ENCODE results near the gene OGT. TPM values are rescaled to one million over a fixed set of nuclear protein-coding genes. Genes with fewer than 3 reads are reported as not detected.

Gene OGT
- total RNA-seq, 1 donor from 2014 or later: 96.4 TPM

DNA sequence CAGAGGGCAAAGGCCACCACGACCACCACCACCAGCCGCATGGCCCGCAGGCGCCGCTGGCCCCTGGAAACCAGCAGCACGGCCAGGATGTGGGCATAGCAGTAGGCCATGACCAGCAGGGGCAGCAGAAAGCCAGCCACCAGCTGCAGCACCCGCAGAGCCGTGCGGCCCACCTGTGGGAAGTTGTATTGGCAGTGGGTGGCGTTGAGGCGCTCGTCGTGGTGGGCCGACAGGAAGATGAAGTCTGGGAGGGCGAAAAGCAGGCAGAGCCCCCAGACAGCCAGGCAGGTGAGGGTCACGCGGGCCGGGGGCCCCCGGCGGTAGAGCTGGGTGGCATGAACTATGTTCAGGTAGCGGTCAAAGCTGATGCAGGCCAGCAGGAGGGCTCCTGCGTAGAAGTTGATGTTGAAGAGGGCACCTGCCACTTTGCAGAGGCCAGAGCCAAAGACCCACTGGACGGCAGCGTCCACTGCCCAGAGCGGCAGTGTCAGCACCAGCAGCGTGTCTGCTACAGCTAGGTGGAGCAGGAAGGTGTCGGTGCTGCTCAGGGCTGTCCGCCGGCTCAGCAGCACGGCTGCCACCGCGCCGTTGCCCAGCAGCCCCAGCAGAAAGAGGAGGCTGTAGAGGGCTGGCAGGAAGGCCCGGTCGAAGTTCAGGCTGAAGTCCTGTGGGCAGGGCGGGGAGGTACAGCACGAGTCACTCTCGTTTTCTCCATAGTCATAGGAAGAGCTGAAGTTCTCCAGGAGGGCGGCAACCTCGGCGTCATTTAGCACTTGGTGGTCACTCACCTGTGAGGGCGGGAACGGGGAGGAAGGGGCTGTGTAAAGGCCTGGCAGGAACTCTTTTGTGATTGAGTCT, 84.0 kb downstream of the OGT start:
- DNase-seq (no peak), ATAC-seq (no peak)
- intact Hi-C loops (cut with micrococcal nuclease): no loop called here

DNA sequence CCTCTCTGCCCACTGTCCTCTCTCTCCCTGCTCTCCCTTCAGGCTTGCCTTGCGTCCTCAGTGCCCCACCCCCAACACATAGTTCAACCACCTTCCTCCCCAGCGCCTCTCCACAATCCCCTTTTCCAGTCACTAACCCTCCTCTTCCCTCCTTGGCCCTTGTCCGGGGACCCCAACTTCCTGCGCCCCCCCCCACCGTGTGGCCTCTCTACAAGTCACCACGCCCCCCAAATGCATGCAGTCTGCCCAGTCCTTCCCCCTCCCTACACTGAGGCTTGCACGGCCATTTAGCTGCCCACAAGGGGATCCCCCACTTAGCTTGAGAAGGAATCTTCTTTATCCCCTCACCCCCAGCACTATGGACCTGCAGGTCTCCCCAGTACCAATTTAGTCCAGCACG, 84.8 kb downstream of the OGT start:
- no peak for ATAC-seq
- intact Hi-C loops (cut with micrococcal nuclease): no loop called here
- DNase-seq: no peak

DNA sequence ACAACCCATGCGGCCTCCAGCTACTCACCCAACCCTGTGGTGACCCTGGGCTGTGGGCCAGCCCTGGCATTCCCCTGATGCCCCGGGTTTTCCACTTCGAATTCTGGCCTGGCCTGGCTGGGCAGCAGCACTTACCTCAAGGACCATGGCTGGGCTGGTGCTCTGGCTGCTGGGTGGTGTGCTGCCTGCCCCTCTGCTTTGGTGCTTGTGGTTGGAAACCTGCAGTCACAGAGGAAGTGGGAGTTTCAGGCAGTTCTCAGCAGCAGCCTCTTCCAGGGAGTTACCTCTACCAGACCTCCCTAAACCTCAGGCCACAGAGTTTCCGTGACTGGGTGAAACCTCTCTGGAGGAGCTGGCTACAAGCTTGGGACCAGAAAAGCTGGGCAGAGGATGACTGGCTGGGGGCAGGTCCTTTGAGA, 85.4 kb downstream of the OGT start, which contains the start of gene CXCR3:
CXCR3 (minus strand) TSS at position 209 of the 419 bp plus-strand sequence; CDS start at position 147, 62 bp downstream.
- intact Hi-C loops (cut with micrococcal nuclease): no loop called here
- peak; percentile 62 for DNase-seq
- peak; percentile 35 for ATAC-seq

DNA sequence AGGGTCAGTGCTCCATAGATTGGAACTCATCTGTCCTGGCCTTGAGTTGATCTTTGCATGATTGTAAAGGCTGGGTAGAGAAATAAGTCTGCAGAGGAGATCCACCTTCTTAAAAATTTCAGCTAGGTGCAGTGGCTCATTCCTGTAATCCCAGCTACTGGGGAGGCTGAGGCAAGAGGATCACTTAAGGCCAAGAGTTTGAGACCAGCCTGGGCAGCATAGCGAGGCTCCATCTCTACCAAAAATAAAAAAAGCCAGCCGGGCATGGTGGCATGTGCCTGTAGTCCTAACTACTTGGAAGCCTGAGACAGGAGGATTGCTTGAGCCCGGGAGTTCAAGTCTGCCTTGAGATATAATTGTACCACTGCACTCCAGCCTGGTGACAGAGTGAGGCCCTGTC, 85.9 kb downstream of the OGT start:
- DNase-seq (no peak), ATAC-seq (no peak)

DNA sequence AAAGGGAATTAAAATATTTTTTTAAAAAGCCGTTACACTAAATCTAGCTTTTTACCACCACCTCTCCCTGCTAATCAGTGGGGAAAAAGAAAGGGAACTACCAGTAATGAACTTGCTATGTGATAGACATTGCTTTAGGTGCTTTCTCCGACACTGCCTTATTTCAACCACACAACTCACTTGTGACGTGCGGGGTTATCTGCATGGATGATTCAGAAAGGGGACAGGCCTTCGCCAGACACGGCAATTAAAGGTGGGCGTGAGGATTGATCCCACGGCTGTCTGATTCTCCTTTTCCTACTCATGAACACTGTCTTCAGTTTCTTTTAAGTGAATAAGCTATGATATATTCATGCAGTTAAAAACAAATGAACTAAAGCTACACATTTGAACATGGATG, 86.3 kb downstream of the OGT start:
- intact Hi-C loops (cut with micrococcal nuclease): no loop called here
- DNase-seq: no peak
- ATAC-seq: no peak

More for the DNA sequence above, 85.9 kb downstream of the OGT start:
- intact Hi-C loops (cut with micrococcal nuclease): no loop called here

DNA sequence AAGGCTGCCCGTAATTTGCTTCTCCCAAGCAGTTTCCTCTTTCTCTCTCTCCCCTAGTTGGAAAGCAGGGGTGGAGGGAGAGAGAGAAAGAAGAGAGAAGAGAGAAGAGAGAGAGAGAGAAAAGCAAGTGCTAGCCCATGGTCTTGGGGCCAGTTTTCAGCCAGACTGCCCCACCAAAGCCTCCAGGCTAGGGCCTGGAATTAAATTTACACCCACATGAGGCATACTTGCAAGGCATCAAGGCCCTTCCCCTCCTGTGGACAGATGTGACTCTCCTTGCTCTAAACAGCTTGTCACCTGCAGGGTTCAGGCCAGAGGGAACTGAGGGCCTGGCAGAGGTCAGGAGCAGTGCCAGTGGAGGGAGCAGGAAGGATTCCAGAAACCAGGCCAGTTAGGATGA, 87.1 kb downstream of the OGT start:
- ATAC-seq (no peak), DNase-seq (no peak)
- intact Hi-C loops (cut with micrococcal nuclease): no loop called here

DNA sequence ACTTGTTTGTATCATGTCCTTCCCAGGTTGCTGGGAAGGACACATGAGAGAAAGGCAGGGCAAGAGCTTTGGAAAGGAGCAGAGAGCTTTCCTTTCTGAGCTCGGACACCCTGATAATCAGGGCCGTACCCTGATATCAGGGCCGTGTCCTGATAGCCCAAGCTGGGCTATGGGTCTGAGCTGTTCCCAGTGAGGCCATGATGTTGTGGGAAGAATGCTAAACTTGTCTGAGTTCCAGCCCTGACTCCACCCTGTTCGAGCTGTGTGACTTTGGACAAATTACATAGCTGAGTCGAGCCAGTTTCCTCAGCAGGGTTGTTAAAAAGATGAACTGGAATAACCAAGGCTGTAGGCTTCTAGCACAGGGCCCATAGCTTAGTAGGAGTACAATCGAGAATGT, 88.7 kb downstream of the OGT start:
- intact Hi-C loops (cut with micrococcal nuclease): no loop called here
- DNase-seq: no peak
- peak; percentile 67 for ATAC-seq

DNA sequence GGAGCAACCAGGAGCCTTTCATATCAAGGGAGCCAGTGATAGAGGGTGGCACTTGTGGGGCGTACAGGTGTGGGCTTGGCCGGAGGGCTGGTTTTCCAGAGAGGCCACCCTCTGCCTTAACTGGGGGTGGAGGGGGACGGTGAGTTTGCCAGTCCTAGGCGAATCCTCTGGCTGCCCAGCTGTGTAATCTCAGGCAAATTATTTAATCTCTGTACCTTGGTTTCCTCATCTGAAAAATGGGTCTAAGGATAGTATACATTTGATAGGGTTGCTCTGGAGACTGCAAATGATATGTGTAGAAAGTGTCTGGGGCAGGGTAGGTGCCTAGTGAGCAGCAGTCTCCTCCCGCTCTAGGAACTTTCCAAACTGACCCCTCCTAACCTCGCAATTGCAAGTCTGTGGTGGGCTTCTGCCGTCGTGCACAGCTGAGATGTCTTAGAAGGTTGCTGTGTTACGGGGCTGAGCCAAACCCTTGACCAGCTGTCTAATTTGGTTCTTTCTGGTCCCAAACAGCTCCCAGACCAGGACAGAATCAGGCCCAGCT, 89.2 kb downstream of the OGT start:
- ATAC-seq (no peak), DNase-seq (no peak)
- intact Hi-C loops (cut with micrococcal nuclease): no loop called here

DNA sequence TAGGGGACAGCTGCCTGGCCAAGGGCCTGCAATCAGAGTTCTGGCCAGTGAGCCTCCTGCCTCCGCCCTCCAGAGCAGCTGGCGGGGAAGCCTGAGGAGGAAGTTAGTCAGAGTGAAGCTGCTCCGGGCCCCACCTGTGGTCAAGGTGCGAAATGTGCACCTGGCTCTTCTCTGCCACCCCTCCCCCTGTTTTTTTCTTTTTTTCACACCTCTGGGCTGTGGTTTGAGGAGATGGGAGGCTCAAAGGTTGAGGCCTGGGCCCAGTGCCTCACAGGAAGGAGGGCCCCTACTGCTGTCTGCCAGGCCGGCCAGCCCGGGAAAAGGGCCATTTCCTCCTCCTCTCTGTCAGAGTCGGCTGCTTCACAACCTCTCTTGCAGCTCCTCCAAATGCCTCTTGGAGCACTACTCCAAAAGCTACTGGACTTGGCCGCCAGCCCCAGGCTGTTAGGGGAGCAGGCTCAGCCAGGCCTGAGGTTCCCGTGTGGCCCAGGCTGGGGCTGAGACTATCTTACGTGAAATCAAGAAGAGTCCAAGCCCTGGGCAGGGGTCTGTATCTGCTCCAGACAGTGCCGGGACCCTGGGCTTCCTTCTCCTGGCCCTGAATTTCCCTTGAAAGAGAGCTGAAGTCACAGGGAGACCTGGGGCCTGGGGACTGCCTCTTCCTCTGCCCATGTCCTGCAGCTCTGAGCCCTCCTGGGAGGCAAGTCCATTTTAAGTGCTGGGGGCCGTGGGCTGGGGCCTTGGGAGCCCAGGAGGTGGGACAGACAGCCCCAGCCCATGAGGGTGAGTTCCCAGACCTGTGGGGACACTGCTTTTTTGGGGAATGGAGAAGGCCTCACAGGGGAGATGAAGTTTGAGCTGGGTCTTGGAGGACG, 89.9 kb downstream of the OGT start:
- ATAC-seq (peak; percentile 91), DNase-seq (peak; percentile 85)
- intact Hi-C loops (cut with micrococcal nuclease): no loop called here

DNA sequence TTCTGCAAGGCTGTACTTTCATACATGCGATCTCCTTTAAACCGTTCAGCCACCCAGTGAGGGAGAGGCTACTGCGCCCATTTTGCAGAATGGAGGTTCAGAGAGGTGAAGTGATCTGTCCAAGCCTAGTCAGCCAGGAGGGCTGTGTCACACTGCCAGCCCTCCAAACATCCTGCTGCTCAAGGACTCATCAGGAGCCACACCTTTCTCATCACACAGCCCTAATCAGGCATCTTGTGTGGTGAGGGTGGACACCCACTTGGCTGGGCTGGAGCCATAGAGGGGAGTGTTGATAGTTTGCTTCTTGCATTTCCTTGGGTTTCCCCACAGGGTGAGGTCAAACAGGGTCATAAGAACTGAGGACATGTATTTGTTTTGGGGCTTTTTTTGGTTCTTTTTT, 90.8 kb downstream of the OGT start:
- intact Hi-C loops (cut with micrococcal nuclease): no loop called here
- no peak for ATAC-seq
- no peak for DNase-seq

DNA sequence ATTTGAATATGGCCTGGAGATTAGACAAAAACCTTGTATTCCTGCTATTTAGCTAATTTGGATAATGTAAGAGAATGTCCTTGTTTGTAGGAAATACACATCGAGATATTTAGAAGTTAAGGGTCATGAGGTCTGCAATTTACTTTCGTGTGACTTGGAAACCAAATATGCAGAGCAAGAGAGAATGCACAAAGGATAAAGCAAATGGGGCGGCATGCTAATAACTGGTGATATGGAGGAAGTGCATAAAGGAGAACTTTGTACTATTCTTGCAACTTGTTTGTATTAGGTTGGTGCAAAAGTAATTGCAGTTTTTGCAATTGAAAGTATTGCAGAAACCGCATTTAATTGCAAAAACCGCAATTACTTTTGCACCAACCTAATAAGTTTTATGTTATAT, 92.6 kb downstream of the OGT start:
- intact Hi-C loops (cut with micrococcal nuclease): no loop called here
- no peak for DNase-seq
- no peak for ATAC-seq

Other genes with a start within 250 kb of the OGT start
- 105 TPM for gene NONO, start 249.5 kb upstream of the OGT start, total RNA-seq
- gene ITGB1BP2, start 231.4 kb upstream of the OGT start, total RNA-seq: 88.6 TPM
- 15.8 TPM for gene TAF1, start 166.7 kb upstream of the OGT start, total RNA-seq
- 1.5 TPM for gene GCNA, start 45.3 kb downstream of the OGT start, total RNA-seq
- gene CXCR3, start 85.4 kb downstream of the OGT start, total RNA-seq: 0.20 TPM
- not detected for gene CXorf49, start 185.2 kb downstream of the OGT start, total RNA-seq
- not detected for gene CXorf49B, start 230.2 kb downstream of the OGT start, total RNA-seq